Measurements from ENCODE around the gene COLEC12.

DNA sequence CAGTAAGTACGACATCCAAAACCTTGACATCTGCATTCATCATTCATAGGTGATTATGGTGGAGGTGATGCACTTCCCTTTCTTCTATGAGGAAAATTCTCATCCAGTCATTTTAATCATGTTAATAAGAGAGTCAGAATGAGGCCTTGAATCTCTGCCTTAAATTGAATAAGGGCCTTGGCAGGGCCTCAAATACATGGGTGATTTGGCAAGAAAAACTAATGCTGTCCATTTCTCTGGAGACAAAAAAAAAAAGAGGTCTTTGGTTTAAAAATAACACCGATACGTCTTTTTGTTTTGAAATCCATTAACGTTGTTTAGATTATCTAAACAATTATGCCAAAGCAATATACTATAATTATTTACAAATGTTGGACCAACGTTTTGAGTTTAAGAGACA is 8.1 kb downstream of the COLEC12 start:
- TF ChIP-seq ZNF214 (tag by site-specific recombination; IDR thresholded peaks at IDR 0.05; ENCODE audit: borderline replicate concordance) (no peak), ZBTB20 (tag by site-specific recombination; IDR thresholded peaks at IDR 0.05) (no peak), REST (tag by site-specific recombination; IDR thresholded peaks at IDR 0.05) (no peak), ELK4 (IDR thresholded peaks at IDR 0.05; ENCODE audit: borderline replicate concordance, low read depth, low read length) (no peak), SP2 (tag by site-specific recombination; IDR thresholded peaks at IDR 0.05) (no peak), ZFP41 (tag by site-specific recombination; IDR thresholded peaks at IDR 0.05; ENCODE audit: borderline replicate concordance) (no peak), ZNF830 (tag by site-specific recombination; IDR thresholded peaks at IDR 0.05; ENCODE audit: low read depth) (no peak), YY1 (tag by site-specific recombination; IDR thresholded peaks at IDR 0.05) (no peak), ZNF488 (tag by site-specific recombination; IDR thresholded peaks at IDR 0.05) (no peak), ZNF221 (tag by site-specific recombination; IDR thresholded peaks at IDR 0.05; ENCODE audit: borderline replicate concordance) (no peak)
- TF ChIP-seq, protein P1, sequence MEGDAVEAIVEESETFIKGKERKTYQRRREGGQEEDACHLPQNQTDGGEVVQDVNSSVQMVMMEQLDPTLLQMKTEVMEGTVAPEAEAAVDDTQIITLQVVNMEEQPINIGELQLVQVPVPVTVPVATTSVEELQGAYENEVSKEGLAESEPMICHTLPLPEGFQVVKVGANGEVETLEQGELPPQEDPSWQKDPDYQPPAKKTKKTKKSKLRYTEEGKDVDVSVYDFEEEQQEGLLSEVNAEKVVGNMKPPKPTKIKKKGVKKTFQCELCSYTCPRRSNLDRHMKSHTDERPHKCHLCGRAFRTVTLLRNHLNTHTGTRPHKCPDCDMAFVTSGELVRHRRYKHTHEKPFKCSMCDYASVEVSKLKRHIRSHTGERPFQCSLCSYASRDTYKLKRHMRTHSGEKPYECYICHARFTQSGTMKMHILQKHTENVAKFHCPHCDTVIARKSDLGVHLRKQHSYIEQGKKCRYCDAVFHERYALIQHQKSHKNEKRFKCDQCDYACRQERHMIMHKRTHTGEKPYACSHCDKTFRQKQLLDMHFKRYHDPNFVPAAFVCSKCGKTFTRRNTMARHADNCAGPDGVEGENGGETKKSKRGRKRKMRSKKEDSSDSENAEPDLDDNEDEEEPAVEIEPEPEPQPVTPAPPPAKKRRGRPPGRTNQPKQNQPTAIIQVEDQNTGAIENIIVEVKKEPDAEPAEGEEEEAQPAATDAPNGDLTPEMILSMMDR (tag by site-specific recombination; IDR thresholded peaks at IDR 0.05): no peak

Measured in HEK293 (cell line).